LoVo (cell line): Measurements from ENCODE around the gene AQP6.
"Not testable (repeated sequence)": the region's sequence is repeated elsewhere in the genome, so short reads cannot be mapped to it uniquely, and the experiment has no call there.

Source experiments
- DNase-seq: peaks from one replicate; pipeline ENCODE4 v3.0.0-alpha.2; 2016; ENCODE audit warnings: low spot score

The AQP6 gene

DNA sequence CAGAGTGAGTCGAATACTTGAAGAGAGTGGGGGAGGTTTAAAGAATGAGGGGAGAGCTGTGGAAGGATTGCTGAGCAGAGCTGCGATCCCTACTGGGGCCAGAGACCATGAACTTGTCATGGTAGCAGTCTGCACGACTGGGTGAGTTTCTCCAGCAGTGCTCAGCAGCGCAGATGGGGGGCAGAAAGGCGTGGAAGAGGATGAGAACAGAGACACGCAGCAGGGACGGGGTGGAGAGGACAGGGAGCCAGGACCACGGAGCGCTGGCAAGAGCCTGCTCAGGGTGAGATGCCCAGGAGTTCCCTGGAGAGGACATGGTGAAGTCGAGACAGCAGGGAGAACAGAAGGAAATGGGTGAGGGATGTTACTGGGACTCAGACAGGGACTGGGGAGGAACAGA, 2.1 kb upstream of the AQP6 start:
- DNase-seq, result no peak

DNA sequence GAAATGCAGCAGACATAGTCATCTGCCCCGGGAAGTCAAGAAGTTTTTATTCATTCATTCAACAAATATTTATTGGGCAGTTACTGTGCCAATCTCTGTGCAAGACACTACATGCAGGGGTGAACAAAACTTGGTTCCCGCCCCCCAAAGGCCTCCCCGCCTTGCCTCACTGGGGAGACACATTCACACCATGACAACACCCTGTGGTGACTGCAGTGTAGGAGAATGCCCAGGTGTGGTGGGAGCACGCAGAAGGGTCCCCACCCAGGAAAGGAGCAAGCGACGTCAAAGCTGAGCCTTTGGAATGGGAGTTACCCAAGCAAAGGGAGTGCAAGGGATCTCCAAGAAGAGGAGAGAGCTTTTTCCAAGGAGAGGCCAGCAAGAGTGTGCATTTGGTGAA, 1.6 kb upstream of the AQP6 start:
- no peak for DNase-seq

DNA sequence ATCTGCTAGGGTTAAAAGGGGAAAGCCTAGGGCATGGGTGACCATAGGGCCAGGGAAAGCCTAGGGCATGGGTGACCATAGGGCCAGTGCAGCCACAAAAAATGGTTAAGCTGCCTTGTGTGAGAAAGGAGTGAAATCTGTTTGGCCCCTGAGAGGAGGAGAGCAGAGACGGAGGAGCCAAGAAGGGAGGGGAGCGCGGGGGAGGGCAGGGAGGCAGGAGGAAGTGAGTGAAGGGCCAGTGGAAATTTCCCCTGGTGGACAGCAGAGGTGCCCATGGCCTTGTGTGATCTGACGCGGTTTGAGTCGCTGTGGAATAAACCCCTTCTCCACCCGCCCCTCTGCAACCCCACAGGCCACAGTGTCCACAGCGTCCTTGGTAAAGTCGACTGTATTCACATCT, 618 bp upstream of the AQP6 start:
- DNase-seq, result no peak

DNA sequence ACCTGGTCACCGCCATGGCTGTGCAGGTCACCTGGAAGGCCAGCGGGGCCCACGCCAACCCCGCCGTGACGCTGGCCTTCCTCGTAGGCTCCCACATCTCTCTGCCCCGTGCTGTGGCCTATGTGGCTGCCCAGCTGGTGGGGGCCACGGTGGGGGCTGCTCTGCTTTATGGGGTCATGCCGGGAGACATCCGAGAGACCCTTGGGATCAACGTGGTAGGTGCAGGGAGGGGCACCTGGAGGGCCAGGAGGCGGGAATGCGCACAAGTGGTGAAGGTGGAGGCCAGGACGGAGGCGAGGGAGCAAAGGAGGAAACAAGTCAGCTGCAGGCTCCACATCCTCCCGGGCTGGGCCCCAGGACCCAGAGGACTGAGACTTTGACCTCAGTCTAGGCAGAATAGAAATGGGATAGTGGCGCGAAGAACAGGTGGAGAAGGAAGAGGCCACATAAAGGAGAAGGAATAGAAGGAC, 649 bp downstream of the AQP6 start:
- no peak for DNase-seq

DNA sequence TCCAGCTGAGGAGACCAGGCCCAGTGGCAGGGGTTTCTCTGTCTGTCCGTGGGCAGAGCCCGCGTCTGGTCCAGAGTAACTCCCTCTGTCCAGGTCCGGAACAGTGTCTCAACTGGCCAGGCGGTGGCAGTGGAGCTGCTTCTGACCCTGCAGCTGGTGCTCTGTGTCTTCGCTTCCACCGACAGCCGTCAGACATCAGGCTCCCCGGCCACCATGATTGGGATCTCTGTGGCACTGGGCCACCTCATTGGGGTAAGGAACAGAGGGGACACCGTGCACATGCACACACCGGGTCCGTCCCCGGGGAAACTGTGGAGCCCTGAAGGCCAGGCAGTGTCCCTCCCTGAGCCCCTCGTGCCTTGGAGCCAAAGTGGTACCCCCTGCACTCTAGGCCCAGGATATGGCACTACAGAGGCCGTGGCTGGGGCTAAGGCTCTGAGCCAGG, 1.5 kb downstream of the AQP6 start:
- no peak for DNase-seq

DNA sequence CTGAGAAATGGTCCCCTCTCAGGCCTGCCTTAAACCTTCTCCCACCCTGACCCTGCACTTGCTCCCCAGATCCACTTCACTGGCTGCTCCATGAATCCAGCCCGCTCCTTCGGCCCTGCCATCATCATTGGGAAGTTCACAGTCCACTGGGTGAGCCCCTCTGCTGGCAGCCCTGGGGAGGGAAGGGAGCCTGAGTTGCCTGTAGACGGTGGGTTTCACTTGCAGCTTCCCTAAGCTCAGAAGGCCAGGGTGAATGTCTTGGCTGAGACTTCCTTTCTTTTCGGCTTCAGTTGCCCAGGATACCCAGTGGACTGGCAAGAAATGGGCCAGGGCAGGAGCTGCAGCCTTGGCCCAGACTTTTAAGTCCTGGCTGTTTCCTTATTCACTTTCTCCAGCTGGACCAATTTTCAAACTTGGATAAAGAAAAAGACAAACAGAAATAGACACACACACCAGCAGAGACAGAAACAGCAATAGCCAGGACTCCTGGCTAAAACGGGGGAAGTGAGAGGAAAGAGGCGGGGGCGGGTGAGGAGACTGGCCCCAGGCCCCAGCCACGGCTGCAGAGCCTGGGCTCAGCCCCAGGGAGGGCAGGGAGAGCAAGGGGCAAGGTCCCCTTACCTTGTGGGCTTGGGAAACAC, 2.0 kb downstream of the AQP6 start:
- DNase-seq, result no peak

DNA sequence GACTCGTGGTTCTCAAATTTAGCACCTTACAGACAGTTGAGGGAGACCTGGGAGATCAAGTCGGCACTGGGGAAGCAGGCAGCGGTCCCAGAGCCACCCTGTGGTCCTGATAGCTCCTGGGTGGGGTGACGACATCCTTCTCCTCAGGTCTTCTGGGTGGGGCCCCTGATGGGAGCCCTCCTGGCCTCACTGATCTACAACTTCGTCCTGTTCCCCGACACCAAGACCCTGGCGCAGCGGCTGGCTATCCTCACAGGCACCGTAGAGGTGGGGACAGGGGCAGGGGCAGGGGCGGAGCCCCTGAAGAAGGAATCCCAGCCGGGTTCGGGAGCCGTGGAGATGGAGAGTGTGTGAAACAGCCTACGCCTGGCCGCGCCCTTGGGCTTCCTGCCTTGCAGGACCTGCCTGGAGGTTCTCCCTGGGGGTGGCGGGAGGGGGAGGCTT, 2.6 kb downstream of the AQP6 start:
- no peak for DNase-seq

DNA sequence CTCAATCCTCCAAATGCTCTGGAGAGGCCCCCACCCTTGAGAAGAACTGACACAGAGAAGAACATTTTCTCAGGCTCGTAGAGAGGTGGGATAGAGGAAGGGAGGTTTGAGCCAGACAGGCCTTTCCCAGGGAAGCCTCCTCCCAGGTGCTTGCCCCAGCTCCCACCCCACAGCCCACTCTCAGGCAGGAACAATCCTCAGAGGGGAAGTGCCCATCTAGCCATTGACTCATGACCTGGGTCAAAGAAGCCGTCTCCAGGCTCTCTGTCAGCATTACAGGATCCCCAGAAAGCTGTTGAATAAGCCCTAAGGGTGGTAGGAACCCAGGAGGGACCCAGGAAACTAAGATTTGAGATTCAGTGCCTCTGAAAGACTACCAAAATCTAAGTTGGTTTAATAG, 3.8 kb downstream of the AQP6 start:
- no peak for DNase-seq

DNA sequence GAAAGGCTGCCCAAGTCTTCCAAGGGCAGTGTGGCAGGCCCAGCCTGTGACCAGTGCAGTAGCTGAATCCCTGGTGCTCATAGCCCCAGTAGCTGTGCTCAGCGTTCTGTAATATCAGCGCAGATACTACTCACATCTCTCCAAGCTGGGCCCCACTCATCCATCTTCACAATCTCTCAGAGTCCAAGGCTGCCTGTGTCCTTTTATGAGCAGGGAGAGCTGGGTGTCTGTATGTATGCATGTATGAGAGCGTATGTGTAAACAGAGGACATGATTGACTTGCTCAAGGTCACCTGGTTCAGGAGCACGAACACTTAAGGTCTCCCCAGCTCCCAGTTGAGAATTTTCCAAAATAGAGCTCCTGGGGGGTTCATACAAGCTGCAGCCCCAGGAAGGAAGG, 5.4 kb downstream of the AQP6 start:
- no peak for DNase-seq

DNA sequence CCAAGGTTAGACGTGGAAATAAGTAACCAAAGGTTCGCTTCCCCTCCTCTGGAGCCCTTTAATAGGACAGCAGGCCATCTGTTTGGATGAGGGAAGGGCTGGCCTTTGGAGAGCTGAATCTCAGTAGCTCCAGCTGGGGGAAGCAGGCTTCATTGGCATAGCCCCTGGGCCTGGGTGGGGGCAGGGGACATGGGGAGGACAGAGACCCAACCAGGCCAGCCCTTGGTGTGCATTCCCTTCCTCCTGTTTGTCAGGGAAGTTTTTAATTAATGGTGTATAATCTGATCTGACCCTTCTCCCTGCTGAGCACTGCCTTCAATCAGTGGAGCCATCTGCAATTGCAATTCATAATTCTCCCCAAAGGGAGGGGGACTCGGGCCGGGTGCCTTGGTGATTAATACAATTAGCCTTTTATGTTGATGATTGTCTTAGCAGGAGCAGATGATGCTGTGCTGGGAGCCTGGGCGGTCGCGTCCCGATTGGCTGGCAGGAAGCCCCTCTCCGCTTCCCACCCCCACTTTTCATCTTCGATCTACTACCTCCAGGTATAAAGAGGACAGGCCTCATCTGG, 6.4 kb downstream of the AQP6 start:
- no peak for DNase-seq

DNA sequence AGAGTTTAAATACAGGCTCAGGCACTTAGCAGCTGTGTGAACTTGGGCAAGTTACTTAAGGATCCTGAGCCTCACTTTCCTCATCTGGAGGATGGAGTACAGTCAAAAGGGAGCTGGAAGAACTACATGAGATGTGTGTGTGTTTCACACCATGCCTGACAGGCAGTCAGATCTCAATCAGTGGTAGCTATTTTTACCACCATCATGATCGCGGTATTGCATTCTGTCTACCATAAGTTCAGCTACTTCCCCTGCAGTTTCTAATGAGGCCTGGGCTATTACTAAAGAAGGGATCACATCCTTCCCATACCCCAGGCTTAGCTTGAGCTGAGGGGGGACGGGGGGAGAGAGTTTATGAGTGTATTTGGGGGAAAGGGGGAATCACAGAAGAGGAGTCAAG, 7.0 kb downstream of the AQP6 start:
- no peak for DNase-seq

DNA sequence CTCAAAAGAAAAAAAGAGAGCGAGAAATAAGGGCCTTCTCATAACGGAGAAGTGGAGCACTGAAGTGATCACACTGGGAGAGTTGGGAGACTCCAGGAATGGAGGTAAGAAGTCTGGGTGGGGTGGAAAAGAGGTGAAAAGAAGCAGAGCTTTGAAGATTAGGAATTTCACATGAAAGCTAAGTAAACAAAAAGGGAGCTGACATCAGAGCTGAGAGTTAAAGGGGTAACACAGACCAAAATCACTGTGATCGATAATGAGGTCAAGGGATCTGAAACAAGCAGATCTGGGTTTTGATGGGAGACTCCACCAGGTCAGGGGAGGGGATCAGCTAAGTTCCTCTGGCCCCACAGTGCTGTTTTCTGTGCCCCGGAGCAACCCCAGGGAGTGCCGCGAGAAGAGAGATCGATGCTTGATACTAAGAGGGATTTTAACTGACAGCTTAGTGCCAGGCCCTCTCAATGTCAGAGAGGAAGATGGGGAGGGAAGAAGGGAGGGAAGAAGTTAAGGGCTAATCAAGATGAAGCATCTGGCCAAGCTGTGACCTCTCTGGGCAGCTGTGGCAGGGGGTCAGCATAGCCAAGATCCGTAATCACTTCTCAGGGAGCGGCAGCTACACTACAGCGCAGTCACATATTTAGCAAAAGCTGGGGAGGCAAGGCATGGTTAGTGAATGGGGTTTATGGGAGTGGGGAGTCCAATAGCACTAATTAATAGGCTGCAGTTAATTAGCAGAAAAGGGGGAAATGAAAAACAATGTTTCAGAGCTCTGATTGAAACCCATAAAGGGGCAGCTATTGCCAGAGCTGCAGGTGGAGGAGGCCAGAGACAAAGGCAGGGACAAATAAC, 8.0 kb downstream of the AQP6 start:
- DNase-seq, result no peak

DNA sequence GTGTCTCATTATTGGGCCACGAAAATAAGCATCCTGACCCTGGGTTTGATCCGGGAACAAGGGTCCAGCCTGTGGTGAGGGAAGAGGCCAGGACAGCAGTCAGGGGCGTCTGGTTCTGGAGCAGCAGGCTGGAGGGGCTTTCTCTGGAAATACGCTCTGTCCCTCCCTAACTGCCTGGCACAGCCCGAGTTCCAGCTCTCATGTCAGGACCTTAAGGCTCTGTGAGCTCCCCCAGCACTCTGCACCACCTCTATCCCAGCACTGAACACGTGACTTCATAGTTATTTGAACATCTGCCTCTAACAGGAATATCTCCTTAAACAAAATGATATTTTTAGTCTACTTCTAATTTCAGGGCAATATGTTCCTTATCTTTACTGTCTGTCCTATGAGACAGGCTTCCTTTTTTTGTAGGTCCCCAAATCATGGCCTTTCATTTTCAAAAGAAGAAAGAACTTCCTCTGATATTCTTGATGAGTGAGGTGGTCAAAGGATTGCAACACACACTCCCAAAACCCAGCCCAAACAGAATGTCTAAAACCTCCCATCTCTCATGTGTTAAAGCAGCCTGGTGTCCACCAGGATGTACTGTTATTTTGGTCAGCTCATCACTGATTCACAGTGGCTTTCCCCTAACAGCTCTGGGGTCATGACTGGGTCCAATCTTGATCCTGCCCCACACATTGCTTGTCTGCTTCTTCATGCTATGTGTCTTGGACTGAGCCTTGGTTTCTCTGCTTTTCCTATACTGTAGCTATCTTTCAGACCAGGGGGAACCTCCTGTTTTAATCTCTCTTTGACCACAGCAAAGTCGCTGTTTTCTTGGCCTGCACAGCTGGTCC, 9.7 kb downstream of the AQP6 start:
- no peak for DNase-seq

DNA sequence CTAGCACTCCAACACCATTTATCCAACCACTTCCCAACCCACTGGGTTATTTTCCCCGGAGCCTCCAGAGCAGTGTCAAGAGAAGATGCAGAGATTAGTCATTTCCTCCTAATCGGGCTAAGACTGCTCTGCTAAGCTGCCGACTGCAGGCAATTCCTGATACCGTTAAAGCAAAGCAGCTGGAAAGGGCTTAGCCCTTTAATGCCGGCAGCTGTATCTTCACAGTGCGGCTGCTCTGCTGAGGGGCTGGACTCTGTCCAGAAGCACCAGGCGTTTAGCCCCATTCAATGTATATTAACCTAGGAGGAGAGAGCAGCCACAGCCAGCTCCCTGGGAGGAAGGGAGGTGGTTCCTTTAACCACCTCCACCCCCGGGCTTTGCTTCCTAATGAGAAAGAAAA, 11.1 kb downstream of the AQP6 start:
- no peak for DNase-seq

DNA sequence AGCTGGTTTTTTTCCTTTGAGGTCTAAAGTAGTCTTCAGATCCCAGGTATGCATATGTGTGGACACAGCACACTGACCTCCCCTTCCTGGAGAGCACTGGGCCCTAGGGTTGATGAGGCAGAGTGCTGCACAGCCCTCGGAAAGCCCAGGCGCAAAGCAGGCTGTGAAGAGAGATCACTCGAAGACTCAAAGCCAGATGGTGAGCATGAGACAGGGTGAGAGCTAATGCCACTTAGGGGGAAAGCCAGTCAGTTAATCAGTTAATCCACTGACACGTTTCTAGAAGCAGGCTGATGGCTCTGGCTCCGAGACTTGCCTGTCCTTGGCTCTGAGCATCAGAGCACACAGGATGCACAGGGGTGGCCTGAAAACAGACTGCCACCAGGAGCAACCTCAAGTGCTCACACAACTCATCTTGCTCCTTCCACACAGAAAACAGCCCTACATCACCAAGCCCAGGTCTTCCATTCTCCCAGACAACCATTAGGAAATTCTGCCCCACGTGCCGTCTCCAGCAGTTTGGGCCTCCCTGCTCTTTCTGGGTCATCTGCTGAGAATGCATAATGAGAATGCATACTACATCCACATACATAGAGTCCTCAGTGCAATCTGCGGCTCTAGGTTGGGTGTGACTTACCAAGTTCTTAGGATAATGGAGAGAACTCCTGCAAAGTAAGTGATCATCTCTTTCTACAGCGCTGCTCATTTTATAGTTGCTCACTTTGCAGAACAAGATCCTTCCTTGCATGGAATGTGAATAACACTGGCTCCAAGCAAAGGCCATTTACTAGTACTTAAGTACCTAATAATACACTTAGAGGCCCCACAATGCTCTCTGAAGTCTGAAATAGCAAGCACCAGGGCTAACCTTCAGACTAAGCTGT, 12.0 kb downstream of the AQP6 start:
- no peak for DNase-seq

DNA sequence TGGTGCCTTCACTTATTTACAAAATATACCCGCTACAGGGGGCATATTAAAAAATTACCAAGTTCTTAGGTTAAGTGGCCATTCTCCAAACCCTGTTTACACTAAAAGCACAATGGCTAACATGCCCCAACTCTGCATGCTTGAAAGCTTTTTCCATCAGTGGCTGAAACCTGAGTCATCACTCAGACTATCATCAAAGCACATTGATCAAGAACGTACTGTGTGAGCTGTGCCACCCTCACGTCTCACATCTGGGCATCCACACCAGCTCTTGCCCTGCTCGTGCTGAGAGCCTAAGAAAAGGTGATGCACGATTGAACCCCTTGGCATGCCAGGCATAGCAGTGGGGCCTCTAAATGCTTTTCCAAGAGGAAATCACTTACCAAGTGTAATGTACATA, 13.2 kb downstream of the AQP6 start:
- DNase-seq, result no peak

DNA sequence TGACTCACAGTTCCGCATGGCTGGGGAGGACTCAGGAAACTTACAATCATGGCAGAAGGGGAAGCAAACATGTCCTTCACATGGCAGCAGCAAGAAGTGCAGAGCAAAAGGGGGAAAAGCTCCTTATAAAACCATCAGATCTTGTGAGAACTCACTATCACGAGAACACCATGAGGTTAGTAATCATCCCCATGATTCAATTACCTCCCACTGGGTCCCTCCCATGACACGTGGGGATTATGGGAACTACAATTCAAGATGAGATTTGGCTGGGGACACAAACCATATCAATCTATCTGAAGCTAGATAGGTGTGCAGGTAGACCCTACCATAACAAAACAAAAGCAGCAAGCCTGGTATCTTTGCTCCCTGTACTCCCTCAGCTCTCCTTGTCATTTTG, 13.7 kb downstream of the AQP6 start:
- DNase-seq, result not testable (repeated sequence)

DNA sequence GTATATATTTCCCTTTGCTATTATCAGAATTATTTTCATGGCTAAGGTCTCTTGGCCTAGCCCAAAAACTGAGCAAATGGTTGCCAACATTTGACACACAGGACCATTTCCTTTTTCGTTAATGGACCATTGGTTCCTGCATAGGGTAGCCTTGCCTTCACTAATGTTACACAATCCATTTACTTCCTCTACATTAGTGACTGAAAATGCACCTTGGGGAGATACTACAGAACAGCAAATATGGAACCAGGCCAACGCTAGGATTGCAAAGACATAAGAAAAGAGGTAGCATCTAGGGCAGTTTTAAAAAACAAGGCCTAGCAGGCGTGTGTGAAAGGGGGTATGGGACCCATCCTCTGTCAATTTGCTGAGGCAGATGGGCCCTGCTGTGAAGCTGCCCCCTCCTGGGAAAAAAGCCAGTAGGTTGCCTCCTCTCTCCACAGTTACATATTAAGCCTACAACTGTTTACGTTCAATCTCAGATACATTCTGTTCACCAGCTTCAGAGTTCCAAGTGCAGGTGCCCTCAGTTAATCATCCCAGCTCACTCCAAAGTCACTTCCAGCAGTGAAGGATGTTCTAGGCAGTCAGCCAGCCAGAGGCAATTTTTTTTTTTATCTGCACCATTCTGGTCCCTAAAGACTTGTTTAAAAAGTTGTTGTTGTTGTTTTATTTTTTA, 15.0 kb downstream of the AQP6 start:
- DNase-seq, result no peak

DNA sequence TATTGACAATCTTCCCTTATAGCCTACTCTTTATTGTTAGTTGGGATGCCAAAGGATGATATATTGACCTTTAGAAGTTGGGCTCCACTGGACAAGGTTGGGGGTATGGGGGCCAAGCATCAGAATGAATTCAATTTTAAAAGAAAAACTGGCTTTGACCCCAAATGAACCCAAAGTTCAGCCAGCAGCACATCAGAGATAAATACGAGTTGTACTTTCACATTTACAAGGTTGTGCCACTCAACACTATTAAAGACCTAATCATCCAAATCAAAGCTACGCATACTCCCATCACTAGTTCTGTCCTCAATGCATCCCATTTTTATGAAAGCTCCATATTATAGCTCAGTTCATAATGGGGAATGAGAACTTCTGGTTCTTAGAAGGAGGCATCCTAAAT, 16.7 kb downstream of the AQP6 start:
- DNase-seq, result not testable (repeated sequence)

DNA sequence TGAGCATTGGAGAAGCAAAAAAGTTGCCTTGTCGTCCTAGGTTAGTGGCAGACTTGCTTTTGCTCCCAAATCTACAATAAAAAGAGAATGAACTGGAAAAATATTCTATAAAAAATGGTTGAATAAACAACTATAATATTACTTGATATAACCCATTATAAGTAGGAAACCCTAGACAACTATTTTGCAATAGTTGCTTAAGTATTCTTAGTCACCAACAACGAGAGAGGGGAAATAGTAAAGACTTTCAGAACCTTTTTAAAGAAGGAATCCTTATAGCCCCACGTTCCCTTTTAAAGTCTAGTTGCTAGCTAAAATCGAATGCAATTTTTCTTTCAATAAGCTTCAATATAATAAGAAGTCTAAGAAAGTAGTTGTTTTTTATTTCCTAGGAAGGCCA, 17.5 kb downstream of the AQP6 start:
- DNase-seq, result no peak

DNA sequence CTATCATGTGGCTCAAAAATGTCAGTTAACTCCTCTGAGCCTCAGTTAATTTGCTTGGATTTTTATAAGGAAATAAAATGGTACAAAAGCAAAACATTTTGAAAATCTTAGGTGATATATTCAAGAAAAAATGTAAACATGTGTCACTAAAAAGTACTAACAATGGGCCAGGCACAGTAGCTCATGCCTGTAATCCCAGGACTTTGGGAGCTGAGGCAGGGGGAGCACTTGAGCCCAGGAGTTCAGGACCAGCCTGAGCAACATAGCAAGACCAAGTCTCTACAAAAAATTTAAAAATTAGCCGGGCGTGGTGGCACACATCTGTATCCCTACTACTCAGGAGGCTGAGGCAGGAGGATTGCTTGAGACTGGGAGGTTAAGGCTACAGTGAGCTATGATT, 25.7 kb downstream of the AQP6 start:
- no peak for DNase-seq
